HG02840 (cell line): ENCODE results near the gene GPR152.

Experiments used
- ATAC-seq: cut with Tn5 transposase; IDR thresholded peaks from one replicate; pipeline ENCODE4 v1.9.1; 2021; ENCODE audit warnings: mild to moderate bottlenecking, moderate library complexity, moderate number of reproducible peaks; ENCODE audit not compliant: unreplicated experiment, low FRiP score

The GPR152 gene, protein sequence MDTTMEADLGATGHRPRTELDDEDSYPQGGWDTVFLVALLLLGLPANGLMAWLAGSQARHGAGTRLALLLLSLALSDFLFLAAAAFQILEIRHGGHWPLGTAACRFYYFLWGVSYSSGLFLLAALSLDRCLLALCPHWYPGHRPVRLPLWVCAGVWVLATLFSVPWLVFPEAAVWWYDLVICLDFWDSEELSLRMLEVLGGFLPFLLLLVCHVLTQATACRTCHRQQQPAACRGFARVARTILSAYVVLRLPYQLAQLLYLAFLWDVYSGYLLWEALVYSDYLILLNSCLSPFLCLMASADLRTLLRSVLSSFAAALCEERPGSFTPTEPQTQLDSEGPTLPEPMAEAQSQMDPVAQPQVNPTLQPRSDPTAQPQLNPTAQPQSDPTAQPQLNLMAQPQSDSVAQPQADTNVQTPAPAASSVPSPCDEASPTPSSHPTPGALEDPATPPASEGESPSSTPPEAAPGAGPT

DNA sequence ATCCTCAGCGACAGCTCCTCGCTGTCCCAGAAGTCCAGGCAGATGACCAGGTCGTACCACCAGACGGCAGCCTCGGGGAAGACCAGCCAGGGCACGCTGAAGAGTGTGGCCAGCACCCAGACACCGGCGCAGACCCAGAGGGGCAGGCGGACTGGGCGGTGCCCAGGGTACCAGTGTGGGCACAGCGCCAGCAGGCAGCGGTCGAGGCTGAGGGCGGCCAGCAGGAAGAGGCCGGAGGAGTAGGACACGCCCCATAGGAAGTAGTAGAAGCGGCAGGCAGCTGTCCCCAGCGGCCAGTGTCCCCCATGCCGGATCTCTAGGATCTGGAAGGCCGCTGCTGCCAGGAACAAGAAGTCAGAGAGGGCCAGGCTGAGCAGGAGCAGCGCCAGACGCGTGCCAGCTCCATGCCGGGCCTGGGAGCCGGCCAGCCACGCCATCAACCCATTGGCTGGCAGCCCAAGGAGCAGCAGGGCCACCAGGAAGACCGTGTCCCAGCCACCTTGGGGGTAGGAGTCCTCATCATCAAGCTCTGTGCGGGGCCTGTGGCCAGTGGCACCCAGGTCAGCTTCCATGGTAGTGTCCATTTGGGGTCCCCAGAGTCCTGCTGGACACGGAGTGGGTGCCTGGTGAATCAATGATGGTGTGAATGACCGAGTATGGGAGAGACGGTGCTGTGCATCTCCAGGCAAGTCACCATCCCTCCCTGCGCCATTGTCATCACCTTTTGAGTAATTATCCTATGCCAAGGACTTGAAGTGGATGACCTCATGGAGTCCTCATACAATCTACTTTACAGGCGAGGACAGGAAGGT is at the start of gene GPR152:
Gene GPR152 (minus strand): TSS at position 589 of the 812 bp plus-strand sequence. CDS start 5 bp downstream, at position 584.
- no peak for ATAC-seq

DNA sequence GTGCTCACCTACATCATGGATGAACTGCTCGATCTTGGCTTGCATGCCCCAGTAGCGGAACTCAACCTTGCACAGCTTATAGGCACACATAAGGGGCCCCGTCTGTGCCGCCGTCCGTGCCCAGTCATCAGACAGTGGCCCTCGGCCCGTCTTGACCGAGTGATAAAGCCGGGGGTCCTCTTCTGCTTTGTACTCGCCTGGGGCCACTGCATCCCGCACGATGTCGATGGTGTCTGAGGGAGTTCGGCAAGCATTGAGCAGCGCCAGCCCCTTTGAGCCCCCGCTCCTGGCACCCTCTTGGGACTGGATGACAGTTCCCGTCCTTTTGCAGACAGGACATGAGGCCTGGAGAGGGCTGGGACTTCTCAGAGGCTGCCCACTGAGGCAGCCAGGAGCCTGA is 49.3 kb upstream of the GPR152 start:
- no peak for ATAC-seq

DNA sequence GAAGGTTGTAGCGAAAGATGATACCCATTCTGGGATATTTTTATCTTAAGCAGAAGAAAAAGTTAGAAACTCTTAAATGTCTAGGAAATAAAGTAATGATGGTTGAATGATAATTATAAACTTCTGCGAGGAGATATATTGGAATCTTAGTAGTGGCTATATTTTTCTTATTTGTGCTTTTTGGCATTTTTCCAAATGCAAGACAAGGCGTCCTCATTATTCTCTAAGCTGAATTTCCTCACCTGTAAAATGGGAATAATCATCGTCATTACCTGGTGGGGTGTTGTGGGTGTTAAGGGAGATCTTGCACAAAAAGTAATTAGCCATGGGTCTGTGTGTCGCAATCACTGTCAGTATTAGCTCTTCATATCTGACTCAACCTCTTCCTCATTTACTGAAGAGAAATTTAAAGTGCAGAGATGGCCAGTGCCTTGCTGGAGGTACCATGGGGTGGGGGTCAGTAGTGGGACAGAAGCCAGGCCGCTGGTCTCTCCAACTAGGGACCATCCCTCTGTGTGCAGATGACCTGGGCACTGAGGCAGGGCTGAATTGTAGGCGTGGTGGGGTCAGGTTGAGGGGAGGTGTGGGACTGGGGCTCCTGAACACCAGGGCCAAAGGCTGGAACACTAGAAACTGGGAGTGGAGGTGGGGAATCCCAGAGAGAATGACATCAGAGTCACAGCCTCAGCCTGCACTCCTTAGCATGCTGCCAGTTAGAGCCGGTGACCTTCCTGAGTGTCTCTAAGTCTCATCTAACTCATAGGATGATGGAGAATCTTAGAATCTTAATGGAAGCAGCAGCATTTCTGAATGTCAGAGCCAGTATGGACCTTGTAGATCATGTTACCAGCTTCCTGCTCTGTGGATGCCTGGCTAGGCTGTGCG is 48.5 kb upstream of the GPR152 start:
- no peak for ATAC-seq

DNA sequence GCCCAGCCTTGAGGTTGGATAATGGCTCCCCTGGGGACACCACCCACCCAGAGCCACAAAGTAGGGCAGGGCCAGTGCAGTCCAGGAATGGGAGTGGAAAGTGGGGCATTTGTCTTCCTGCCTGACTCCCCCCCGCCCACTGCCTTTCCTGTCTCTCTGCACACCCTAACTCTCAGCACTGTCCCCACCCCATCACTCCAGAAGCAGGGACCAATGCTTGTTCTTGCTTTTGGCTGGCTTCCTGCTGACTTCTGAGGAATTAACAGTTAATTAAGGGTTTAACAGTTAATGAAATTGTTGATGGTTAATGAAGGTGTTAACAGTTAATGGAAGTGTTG is 47.9 kb upstream of the GPR152 start:
- ATAC-seq: no peak

DNA sequence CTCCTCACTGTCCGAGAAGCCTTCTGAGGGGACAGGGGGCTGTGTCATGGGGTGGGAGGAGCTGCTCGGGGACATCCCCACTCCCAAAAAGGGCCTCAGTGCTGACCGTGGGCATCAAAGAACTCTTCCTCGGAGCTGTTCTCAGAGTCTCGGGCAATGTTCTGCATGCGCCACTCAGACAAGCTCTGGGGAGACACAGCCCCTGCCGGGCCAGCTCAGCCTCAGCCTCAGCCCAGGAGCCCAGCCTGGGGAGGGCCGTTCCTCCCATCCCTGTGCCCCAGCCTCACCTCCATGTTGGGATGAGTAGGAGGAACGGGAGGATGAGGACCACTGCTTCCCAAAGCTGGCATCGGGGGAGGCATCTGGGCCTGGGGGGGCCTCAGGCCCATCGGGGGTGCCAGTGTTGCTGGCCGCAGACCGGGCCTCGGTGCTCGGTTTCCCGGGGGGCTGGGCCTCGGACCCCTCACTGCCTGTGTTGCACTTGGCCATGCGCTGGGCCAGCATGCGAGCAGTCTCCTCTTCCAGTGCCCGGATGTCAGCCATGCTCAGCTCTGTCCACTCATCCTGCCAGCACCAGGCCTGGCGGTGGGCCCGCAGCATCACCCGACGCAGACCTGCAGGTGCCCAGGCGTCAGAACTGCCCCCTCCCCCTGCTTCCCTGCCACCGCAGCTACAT is 47.4 kb upstream of the GPR152 start:
- ATAC-seq: no peak

DNA sequence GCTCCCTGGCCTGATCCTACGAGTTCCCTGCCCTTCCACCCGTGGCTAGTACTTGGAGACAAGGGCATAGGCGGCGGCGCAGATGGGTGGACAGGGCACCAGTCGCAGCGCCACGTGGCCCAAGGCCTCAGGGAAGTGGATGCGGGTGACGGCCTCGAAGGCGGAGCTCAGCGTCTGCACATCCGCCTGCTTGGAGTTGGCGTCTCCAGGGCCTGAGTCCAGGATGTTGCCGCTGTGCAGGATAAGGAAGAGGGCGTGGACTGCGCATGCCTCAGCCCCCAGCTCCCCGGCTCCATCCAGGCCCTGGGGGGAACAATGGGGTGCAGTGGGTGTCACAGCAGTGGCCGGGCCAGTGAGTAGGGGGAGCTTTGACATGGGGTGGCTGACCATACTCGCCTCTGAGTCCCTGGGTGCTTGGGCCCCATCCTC is 46.0 kb upstream of the GPR152 start:
- ATAC-seq: no peak

DNA sequence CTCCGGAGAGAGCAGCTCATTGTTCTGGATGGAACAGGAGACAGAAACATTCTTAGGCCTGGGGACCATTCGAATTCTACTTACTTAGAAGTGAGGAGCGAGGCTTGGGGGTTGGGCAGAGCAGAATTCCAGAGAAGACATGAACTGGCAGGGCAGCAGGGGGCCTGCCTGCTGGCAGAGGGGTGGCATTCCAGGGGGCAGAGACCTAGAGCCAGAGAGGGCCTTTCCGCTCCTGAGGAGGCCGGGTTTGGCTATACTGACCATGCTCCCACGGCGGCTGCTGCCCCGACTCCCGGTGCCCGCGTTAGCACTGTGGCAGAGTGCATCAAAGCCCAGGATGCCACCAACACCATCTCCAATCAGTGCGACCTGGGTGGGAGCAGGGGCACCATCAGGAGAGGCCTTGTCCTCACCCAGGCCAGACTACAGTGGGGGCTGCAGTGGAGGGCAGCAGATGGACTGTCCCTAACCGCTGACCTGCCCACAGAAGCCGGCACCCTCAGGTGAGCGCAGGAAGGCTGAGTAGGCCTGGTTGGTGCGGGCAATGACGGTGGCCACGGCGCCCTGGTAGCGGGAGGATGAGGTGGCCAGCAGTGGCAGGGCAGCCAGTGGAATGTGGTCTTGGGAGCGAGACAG is 45.2 kb upstream of the GPR152 start:
- ATAC-seq: no peak

DNA sequence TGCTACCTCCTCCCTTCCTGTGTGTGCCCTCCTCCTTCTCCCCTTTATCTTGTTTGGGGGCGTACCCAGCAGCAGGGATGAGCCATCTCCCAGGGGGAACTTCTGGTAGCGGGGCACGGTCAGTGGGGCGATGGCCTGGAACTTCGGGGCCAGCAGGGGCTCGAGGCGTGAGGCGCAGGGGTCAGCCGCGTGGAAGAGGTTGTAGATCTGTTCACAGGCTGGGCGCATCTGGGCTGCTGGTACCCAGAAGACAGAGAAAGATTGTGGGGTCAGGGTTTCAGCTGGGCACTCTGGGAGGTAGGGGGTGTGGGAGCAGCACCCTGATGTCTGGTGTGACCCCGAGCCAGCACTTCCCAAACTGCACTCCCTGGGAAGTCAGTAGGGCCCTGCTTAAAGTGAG is 43.6 kb upstream of the GPR152 start:
- no peak for ATAC-seq

DNA sequence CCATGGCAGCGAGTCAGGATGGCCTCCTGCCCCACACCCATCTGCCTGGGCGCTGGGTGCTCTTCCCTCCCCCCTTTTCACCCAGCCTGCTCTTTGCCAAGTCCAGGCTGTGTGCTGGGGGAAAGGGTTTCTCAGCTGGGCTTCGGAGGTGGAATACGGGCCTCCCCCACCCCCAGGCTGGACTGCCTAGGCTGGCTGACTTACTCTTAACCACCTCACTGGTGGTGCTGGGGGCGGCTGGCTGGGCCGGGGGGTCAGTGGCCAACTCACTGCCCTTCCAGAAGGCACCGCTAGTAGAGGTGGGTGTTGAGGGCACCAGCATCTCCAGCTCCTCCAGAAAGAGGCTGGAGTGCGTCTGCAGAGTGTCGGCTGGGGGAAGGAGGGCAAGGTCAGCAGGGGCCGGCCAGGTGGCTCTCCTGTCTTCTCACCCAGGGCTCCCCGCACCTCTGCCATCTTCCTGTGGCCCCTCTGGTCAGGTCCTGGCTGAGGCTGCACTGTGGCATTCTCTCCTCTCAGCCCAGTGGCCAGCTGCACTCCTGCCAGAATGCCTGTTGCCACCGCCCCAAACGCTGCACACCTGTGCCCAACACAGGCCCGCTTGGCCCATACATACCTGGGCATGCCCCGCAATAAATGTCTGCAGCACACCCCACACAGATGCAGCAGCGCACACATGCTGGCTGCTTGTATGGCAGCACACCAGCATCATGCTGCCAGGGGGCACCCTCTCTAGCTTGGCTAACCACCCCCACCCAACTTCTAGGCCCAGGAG is 42.9 kb upstream of the GPR152 start:
- no peak for ATAC-seq

DNA sequence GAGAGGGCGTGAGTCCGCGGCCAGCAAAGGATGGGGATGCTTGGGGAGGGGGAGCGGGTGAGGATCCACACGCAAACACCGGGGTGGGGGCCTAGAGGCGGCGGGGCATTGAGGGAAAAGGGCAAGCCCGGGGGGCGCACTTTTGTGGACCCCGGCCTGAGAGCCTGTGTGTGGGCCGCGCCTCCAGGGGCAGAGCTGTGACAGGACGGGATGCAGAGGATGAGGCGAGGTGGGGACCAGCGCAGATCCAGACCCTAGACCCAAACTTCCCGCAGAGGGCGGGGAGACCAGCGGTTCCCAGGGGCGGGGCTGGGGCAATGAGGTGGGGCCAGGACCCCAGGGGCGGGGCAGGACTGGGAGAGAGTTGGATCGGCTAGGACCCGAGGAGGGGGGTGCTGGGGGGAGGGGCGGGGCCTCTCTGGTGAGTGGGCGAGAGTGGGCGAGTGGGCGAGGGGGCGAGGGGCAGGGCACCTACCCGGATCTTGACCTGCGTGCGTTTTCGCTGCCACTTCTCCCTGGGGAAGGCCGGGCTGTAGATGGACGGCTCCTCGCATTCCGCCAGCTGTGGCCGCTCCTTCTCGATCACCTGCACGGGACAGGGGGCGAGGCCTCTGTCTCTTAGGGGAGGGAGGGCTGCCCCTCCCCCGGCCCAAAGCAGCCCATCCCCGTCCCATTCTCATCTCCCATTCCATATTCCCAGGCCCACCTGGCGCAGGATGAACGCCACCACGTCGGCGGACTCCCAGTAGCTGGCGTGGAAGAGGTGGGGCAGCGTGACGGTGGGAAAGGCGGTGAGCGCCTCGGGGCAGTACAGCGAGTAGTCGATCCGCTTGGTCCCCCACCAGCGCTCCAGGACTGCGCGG is 42.1 kb upstream of the GPR152 start:
- no peak for ATAC-seq

DNA sequence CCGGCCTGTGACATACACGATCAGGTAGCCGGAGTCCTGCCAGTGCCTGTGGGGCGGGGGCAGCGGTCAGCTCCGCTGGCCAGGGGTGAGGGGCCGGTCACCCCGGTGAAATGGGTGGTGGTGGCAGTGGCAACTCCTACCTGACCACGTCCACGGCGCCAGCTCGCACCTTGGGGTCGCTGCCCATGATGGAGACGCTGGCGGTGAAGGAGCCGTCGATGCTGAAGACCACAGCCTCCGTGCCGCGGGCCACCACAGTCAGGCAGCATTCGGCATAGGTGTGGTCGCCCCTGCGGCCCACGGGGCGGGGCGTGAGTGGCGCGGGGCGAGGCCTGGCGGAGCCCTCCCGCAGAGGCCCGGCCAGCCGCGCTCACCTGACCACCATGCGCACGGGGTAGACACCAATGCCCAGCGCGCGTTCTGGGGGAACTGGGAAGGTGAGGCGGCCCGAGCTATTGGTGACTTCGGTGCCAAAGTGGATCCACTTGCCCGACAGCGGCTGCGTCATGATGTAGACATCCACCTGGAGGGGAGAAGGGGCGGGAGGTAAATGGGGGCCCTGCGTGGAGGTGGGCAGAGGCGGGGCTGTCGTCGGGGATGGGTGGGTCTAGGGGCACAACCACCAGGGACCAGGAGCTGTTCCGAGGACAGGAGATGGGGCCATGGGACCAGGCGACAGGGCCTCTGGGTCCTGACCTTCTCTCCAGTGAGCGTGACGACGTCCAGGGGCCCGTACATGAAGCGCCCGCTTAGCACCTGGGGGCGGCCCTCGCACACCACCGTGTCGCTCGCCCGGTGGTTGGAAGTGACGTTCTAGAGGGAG is 41.2 kb upstream of the GPR152 start:
- no peak for ATAC-seq

DNA sequence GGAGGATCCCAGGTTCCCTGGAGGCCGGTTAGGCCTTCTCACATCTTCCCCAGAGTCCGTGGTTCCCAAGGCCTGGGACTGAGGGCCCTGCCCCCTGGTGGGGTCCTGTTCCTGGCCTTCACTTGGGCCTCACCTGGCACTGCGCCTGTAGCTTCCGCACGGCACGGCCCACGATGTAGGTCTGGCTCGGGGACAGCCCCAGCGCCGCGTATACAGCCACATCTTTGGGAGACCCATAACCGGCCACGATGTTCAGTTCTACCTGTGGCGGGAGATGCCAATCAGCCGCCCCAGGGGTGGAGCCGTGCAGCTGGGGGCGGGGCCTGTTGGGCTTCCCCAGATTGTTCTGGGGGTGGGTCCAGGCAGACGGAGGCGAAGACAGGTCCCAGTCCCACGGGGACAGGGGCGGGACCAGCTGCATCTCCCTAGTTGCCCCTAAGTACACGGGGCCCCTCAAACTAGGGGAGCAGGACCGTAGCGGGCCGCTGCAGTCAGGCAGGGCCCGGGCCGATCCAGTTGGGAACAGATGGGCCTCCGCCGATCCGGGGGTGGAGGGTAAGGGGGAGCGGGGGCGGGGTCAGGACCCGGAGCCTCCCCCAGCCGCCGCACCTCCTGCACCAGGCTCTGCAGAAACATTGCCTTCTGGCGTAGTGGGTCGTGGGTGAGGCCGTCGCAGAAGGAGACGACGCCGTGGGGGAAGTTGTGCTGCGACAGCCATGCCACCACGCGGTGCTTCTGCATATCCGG is 40.4 kb upstream of the GPR152 start:
- ATAC-seq: no peak

DNA sequence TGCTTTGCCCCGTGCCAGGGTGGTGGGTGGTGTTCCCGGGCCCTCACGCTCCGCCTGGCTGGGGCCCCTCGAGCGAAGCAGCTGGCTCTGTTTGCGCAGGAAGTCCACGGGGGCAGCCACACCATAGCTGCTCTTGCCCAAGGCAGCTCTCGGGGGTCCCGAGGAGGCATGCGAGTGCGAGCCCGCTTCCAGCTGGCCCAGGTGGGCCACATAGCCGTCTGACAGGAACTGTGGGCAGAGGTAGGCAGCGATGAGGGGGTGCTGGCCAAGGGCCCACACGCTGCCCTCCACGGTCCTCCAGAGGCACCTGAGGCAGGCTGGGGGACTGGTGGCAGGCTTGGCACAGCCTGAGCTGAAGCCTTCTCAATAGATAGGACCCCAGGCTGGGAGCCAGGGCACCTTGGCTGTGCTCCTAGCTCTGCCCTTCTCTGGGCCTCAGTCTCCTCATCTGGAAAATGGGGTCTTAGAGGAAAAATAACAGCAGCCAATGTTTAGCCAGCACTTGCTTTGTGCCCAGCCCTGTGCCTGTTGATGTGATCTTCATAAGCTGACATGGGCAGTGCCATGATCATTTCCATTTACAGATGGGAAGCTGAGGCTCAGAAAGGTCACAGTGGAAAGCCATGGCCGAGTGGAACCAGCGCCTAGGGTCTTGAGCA is 39.7 kb upstream of the GPR152 start:
- ATAC-seq: no peak

DNA sequence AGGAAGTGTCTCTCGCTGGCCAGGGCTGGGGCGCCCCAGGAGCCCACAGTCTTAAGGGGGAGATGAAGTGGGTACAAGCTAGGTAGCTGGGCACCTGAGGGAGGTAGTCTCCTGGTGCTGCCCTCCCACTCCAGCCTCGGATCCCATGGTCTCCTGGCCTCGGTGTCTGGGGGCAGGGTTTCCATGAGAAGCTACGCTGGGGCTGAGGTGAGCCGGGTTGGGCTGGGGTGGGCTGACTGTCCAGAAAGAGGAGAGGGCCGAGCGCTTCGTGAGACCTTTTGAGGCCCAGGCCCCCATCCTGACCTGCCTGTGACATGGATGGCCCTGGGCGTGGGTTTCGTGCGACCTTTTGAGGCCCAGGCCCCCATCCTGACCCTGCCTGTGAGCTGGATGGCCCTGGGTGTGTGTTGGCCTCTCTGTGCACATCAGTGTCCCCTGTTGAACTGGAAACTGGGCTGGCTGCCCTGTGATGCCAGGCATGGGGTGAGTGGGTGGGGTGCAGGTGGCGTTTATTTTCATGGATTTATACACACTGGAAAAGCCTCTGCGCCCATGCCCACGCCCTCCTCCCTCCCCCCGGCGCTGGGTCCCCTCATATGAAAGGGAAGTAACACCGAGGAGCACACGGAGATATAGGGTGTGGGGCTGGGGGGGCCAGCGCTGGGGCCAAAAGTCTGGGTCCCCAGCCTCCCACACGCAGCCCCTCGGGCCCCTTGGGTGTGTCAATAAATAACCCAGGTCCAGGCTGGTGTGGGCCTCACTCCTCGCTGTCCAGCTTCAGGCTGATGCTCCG is 38.9 kb upstream of the GPR152 start:
- ATAC-seq: no peak

DNA sequence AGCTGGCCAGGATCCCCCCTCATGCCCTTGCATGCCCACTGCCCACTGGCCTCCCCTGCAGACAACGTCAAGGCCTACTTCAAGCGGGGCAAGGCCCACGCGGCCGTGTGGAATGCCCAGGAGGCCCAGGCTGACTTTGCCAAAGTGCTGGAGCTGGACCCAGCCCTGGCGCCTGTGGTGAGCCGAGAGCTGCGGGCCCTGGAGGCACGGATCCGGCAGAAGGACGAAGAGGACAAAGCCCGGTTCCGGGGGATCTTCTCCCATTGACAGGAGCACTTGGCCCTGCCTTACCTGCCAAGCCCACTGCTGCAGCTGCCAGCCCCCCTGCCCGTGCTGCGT is 38.2 kb upstream of the GPR152 start:
- no peak for ATAC-seq
